ENCODE results near the gene PARP8. TPM values are rescaled to one million over a fixed set of nuclear protein-coding genes. Genes with fewer than 3 reads are reported as not detected.

The PARP8 gene
- total and polyA plus RNA-seq, 12 donors: 0.97 to 14.5 (median 5.2) TPM

DNA sequence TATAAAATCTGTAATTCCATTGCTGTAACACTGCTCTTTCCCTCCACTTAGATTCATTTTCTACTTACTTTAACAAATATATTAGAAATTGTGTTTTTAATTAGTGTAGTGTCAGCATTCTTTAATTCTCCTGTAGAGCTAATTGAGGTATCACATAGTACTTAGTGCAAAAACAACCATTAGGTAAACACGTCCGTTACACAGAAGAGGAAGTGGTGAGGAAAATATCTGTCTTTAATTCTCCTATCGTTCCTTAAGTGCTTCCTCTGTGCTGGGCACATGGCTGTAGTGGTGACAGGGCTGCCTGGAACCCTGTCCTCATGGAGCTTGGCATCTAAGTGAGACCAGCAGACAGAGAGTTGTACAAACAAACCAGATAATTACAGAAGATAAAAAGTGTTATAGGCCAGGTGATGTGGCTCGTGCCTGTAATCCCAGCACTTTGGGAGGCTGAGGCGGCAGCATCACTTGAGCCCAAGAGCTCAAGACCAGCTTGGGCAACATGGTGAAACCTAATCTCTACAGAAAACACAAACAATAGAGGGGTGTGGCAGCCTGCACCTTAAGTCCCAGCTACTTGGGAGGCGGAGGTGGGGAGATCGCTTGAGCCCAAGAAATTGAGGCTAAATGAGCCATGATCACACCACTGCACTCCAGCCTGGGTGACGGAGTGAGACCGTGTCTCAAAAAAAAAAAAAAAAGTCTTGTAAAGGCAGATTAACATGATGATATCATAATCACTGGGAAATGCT is 36.4 kb downstream of the PARP8 start:
- ATAC-seq (no peak), DNase-seq (no peak)
- WGBS, 2 donors: 86 to 89% methylated on average over 9 of the region's 9 CpGs
- TF ChIP-seq, protein P1, sequence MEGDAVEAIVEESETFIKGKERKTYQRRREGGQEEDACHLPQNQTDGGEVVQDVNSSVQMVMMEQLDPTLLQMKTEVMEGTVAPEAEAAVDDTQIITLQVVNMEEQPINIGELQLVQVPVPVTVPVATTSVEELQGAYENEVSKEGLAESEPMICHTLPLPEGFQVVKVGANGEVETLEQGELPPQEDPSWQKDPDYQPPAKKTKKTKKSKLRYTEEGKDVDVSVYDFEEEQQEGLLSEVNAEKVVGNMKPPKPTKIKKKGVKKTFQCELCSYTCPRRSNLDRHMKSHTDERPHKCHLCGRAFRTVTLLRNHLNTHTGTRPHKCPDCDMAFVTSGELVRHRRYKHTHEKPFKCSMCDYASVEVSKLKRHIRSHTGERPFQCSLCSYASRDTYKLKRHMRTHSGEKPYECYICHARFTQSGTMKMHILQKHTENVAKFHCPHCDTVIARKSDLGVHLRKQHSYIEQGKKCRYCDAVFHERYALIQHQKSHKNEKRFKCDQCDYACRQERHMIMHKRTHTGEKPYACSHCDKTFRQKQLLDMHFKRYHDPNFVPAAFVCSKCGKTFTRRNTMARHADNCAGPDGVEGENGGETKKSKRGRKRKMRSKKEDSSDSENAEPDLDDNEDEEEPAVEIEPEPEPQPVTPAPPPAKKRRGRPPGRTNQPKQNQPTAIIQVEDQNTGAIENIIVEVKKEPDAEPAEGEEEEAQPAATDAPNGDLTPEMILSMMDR (IDR thresholded peaks at IDR 0.05): no peak
- Histone ChIP-seq H3K27ac (no peak overlapping the region), H3K4me3 (no peak overlapping the region), H3K9me3 (no peaks in the 10 kb centered on the region), H3K36me3 (no peaks in the 10 kb centered on the region), H3K4me1 (peaks cover 0 to 12% (median 0%) of the 10 kb centered on the region in 9 donors), H3K27me3 (no peaks in the 10 kb centered on the region)
- intact Hi-C loops (cut with DNase I): no loop called here

DNA sequence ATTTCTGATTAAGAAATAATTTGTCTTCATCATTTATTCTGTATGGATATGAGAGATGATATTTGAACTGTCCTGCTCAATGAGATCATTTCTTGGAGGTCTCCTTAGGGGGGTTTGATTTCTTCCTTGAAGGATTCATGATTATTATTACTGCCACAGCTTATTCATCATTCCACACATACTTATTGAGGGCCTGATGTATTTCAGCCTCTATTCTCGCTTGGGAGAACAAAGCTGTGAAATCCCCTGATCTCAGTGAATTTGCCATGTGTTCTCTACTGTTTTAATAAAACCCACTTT is 36.9 kb downstream of the PARP8 start:
- DNase-seq: no peak
- Histone ChIP-seq H3K36me3 (no peaks in the 10 kb centered on the region), H3K4me3 (no peak overlapping the region), H3K9me3 (no peaks in the 10 kb centered on the region), H3K27me3 (no peaks in the 10 kb centered on the region), H3K4me1 (peaks cover 0 to 12% (median 0%) of the 10 kb centered on the region in 9 donors), H3K27ac (no peak overlapping the region)
- no peak for ATAC-seq
- TF ChIP-seq, protein P1 (IDR thresholded peaks at IDR 0.05): no peak
- intact Hi-C loops (cut with DNase I): no loop called here
- 90 to 95% methylated on average over 1 of the region's 1 CpG for WGBS, 2 donors

GRCh38 chr5:50704730-50705129 is 38.3 kb downstream of the PARP8 start:
- intact Hi-C loops (cut with DNase I): no loop called here
- Histone ChIP-seq H3K27ac (no peak overlapping the region), H3K9me3 (no peaks in the 10 kb centered on the region), H3K27me3 (no peaks in the 10 kb centered on the region), H3K4me1 (peaks cover 0 to 23% (median 0%) of the 10 kb centered on the region in 9 donors), H3K4me3 (no peak overlapping the region), H3K36me3 (no peaks in the 10 kb centered on the region)
- DNase-seq (no peak), ATAC-seq (no peak)
- TF ChIP-seq, protein P1 (IDR thresholded peaks at IDR 0.05): no peak
- 73 to 82% methylated on average over 3 of the region's 3 CpGs for WGBS, 2 donors

DNA sequence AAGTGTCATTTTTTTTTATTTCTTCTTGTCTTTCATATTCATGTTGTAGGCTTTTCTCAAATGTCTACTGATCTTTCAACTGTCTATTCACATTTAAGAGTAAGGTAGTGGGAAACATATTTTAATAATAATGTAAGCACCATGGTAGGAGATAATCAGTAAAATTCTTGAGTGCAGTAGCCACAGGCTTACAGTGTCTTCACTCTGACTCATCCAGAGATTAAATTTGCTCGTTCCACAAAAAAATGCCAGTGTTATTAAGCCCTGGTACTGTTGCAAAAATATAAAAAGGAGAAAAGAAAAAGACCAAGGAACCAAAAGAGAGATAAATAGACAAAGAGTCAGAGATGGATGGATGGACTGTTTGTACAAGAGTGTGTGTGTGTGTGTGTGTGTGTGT is 43.0 kb downstream of the PARP8 start:
- Histone ChIP-seq H3K4me1 (peaks cover 0 to 40% (median 11%) of the 10 kb centered on the region in 9 donors), H3K27ac (no peak overlapping the region), H3K27me3 (no peaks in the 10 kb centered on the region), H3K9me3 (no peaks in the 10 kb centered on the region), H3K36me3 (no peaks in the 10 kb centered on the region), H3K4me3 (no peak overlapping the region)
- TF ChIP-seq, protein P1 (IDR thresholded peaks at IDR 0.05): no peak
- intact Hi-C loops (cut with DNase I): no loop called here
- ATAC-seq: no peak
- DNase-seq: no peak
- 65 to 73% methylated on average over 1 of the region's 1 CpG for WGBS, 2 donors

All from heart right ventricle (tissue), 16 donors.